AG04450 (cell line): ENCODE data around the gene KLHDC1. TPM values are rescaled to one million over a fixed set of nuclear protein-coding genes. Genes with fewer than 3 reads are reported as not detected.
"Not testable (repeated sequence)": the region's sequence is repeated elsewhere in the genome, so short reads cannot be mapped to it uniquely, and the experiment has no call there.

Experiments used
- CTCF ChIA-PET: fragments of 300-600, 350-600 bp; formaldehyde crosslinking; extraction: SDS; loops from one replicate; lab custom pipeline; 2022; ENCODE audit warnings: antibody characterized with exemption, inconsistent platforms; lab: Charles Lee
- POLR2A ChIA-PET: fragments of 350-600 bp; formaldehyde crosslinking; extraction: SDS; loops from one replicate; lab custom pipeline; 2021; ENCODE audit warnings: antibody characterized with exemption, inconsistent platforms; lab: Yijun Ruan, JAX
- DNase-seq: peaks from one replicate; pipeline ENCODE4 v3.0.0-alpha.2; 2011; ENCODE audit warnings: low read depth, low spot score
- H3K27ac ChIP-seq: one replicate; pipeline ENCODE4 v1.5.1; 2012; ENCODE audit warnings: low read depth, low read length, control low read depth
- H3K27me3 ChIP-seq: one replicate; pipeline ENCODE4 v1.6.0; 2012; ENCODE audit warnings: low read length; ENCODE audit not compliant: control insufficient read depth, insufficient read depth
- H3K4me3 ChIP-seq: 2 replicates; pipeline ENCODE4 v1.5.1; 2011; ENCODE audit warnings: mild to moderate bottlenecking, low read depth, low read length, control low read depth
- H3K9me3 ChIP-seq: 2 replicates; pipeline ENCODE4 v1.5.1; 2012; ENCODE audit warnings: low read length; ENCODE audit not compliant: control insufficient read depth, insufficient read depth
- CTCF ChIP-seq: IDR thresholded peaks from 2 replicates; pipeline ENCODE4 v1.5.1; 2011; ENCODE audit warnings: low read depth, low read length, control low read depth, inconsistent platforms
- polyA plus RNA-seq: library from polyadenylated mRNA; depleted of rRNA; stranded (reverse); fragments of >200 nt; gene quantifications from 2 replicates; pipeline ENCODE4 v1.2.3, GENCODE V29; 2011

The KLHDC1 gene
- polyA plus RNA-seq, 1 experiment, result 1.2 TPM

GRCh38 chr14:49745191-49745590, 52.3 kb downstream of the KLHDC1 start:
- ChIA-PET POLR2A (interaction anchor here (0.5 kb wide), 1 partner anchor 163 kb away, joined by 3 read pairs; no protein-coding TSS in a partner anchor), CTCF (interaction anchor here (0.6 kb wide), 1 partner anchor 374 kb away, joined by 3 read pairs; no protein-coding TSS in a partner anchor)
- DNase-seq, result no peak
- Histone ChIP-seq H3K27ac (no peak overlapping the region), H3K27me3 (no peaks in the 10 kb centered on the region), H3K9me3 (no peaks in the 10 kb centered on the region), H3K4me3 (no peak overlapping the region)
- TF ChIP-seq CTCF, result no peak

- ChIA-PET CTCF (interaction anchor here (1.0 kb wide), 1 partner anchor 21 kb away, joined by 4 read pairs; the partner anchor contains the start of gene KLHDC2), POLR2A (interaction anchor here (0.8 kb wide), 1 partner anchor 23 kb away, joined by 3 read pairs; no protein-coding TSS in a partner anchor)
- not testable (repeated sequence) for H3K27ac ChIP-seq, H3K4me3 ChIP-seq, H3K27me3 ChIP-seq, DNase-seq, H3K9me3 ChIP-seq
Measured at GRCh38 chr14:49746476-49746875, 53.6 kb downstream of the KLHDC1 start.

- ChIA-PET CTCF (no interaction called here), POLR2A (interaction anchor here (0.7 kb wide), 1 partner anchor 22 kb away, joined by 4 read pairs; no protein-coding TSS in a partner anchor)
- no peak for TF ChIP-seq CTCF
- Histone ChIP-seq H3K27ac (no peak overlapping the region), H3K9me3 (no peaks in the 10 kb centered on the region), H3K4me3 (no peak overlapping the region), H3K27me3 (no peaks in the 10 kb centered on the region)
- DNase-seq, result no peak
Measured at GRCh38 chr14:49754570-49755097, 61.7 kb downstream of the KLHDC1 start.

GRCh38 chr14:49755378-49755777, 62.5 kb downstream of the KLHDC1 start:
- Histone ChIP-seq H3K4me3 (no peak overlapping the region), H3K27me3 (no peaks in the 10 kb centered on the region), H3K9me3 (no peaks in the 10 kb centered on the region), H3K27ac (no peak overlapping the region)
- CTCF ChIA-PET, result no interaction called here
- no peak for DNase-seq
- no peak for TF ChIP-seq CTCF
- POLR2A ChIA-PET, result no interaction called here

GRCh38 chr14:49761839-49762551, 69.1 kb downstream of the KLHDC1 start:
- ChIA-PET POLR2A (no interaction called here), CTCF (no interaction called here)
- Histone ChIP-seq H3K27ac (no peak overlapping the region), H3K9me3 (no peaks in the 10 kb centered on the region), H3K27me3 (no peaks in the 10 kb centered on the region), H3K4me3 (no peak overlapping the region)
- no peak for TF ChIP-seq CTCF
- no peak for DNase-seq
